ENCODE results near the gene WHRN.

Gene WHRN

DNA sequence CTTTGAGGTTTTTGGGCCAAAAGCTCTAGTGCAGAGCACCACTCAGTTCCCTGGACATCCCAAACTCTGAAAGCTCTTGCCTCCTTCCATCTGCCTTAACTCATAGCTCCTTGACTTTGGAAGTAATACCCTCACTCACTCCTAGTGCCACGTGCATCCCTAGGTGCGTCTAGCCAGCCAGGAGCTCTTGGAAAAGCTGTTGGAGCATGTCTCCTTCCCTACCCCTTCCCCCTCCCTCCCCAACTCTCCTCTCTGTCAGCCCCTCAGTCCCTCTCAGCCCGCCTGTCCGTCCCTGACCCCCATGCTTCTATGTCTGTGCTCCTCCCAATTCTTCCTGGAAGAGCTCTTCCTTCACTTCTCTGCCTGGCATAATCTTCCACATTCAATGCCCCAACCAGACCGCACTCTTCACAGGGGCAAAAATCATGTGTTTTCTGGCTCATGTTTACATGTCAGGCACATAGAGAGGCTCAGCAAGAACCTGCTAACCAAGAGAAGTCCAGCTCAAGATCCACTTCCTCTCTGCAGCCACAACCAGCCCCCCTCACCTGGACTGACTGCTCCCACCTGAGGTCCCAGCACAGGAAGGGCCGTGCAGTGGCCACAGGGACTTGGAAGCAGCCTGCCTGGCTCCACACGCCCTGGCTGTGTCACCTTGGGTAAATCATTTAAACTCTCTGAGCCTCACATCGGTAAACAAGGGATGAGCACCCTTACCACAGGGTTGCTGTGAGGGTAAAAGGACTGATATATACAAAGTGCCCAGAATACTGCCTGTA, 58.4 kb downstream of the WHRN start:
- DNase-seq, result no peak

DNA sequence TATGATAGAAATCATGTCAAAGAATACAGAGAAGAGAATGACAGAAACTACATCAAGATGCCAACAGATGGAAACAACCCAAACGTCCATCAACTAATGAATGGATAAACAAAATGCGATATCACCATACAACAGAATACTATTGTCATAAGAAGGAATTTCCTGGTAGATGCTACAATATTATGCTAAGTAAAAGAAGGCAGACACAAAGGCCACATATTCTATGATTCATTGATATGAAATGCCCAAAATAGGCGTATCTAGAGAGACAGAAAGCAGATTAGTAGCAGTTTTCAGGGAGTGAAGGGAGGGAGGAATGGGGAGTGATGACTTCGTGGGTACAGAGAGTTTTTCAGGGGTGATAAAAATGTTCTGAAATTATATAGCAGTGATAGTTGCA, 59.2 kb downstream of the WHRN start:
- DNase-seq, result no peak

DNA sequence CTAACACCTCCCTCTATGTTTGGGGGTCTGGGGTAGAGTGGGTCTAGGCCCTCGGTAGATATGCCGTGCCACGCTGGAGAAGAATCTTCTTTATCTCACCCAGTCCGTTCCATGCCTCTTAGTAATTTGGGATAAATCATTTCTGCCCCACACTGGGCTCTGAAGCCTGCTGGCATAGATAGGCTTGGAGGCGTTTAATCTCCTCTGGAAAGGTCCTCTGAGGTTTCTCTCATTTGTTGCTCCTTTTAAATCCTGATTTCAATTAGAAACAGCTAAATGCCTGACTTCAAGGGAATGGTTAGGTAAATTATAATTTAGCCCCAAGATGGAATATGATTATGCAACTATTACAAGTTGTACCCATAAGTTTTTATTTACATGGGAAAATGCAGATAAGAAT, 59.7 kb downstream of the WHRN start:
- DNase-seq, result no peak

DNA sequence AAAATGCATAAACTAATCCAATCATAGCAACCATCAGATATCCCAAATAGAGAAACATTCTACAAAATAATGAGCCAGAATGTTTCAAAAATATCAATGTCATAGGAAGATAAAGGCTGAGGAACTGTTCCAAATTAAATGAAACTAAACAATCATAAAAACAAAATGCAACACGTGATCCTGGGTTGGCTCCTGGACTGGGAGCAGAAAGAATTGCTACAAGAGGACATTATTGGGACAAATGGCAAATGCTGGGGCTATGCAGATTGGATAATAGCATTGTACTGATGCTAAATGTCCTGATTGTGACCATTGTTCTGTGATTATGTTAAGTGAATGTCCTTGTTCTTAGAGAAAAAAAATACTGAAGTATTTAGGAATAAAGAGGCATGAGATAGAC, 63.3 kb downstream of the WHRN start:
- no peak for DNase-seq

DNA sequence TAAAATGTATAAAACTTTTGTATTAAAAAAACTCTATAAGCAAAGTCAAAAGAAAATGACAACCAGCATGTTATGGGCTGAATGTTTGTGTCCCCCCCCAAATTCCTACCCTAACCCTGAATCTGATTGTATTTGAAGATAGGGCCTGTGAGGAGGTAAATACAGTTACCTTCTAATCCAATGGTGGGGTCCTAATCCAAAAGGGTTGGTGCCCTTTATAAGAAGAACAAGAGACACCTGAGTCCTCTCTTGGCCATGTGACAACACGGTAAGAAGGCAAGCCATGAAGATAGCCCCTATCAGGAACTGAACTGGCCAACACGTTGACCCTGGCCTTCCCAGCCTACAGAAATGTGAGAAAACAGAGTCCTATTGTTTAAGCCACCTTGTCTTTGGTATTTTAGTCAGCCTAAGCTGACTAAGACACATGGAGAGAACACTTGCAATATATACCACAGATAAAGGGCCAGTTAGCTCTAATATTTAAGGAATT, 67.8 kb downstream of the WHRN start:
- no peak for DNase-seq

DNA sequence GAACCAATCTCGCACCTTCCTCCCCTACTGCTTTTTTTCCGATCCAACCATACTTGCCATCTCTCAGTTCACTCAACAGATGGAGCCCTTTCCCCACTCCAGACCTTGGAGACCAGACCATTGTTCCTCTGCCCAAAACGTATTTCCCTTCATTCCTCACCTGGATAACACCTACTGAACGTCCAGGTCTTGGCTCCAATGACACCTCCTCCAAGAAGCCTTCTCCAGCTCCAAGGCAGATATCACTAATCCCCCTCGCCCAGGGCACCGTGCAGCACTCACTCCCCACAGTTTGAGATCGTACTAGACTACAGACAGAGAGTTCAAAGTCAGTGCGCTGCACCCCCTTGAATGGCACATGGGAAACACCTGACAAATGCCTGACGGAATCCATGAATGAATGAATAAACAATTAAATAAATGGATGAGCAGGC, 70.4 kb downstream of the WHRN start:
- DNase-seq, result peak in 1 of 2 donors; percentile 35

DNA sequence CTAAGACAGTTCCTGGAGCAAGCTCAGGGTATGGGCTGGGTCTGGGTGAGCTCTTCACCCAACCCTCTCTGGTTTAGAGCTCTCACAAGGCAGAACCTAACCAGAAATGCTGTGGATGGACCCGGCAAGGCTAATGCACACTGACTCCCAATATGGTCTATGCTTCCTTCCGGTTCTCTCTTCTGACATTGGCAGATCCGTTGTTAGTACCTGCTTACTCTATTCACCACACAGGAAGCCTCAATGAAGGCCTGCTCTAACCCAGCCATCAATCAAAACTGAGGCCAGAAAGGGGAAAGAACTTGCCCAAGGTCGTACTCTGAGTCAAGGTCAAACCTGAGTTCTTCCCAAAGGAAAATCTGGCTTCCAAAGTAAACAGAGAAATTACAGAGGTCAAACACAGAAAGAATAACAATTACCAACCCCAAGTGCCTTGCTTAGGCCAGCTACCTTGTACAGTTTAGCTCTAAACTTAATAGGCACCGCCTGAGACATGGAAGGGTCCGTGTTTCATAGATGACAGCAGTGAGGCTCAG, 71.5 kb downstream of the WHRN start:
- no peak for DNase-seq

DNA sequence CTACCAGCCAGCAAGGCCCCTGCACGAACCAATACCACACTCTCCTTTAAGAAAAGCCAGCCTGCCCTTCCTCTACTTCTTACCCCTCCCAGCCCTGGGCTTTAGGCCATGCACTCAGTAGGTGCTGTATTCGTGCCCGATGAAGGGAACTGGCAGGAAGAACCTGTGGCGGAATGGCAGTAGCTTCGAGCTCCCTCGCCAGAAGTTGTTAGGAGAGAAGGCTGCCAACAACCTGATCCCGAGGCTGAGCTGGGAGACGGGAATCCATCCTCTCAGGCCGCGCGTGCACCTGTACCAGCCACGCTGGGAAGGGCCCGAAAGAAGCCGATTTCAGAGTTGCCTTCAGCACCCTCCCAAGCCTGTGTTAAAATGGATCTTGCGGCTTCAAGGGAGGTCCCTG, 72.2 kb downstream of the WHRN start:
- DNase-seq, result no peak

- DNase-seq, result no peak
Measured at GRCh38 chr9:114432323-114433067, 72.8 kb downstream of the WHRN start.

- no peak for DNase-seq
Measured at GRCh38 chr9:114431770-114432169, 73.5 kb downstream of the WHRN start.

DNA sequence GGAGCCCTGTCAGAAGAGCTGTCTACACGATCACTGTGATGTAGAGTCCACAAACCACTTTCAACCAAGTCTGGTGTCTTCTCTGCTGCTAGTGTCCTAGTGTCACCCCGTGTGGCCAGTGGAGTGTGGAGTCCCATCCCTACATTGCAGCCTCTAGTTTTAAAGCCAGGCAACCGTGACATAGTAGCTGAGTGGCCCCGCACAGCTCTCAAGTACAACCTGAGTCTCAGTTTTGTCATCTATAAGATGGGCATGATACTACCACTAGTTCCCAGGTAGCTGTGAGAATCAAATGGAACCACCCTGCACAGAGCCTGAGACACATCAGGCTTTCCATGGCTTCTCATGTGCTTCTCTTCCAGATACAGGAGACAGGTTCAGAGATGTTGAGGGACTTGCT, 74.3 kb downstream of the WHRN start:
- DNase-seq, result no peak

DNA sequence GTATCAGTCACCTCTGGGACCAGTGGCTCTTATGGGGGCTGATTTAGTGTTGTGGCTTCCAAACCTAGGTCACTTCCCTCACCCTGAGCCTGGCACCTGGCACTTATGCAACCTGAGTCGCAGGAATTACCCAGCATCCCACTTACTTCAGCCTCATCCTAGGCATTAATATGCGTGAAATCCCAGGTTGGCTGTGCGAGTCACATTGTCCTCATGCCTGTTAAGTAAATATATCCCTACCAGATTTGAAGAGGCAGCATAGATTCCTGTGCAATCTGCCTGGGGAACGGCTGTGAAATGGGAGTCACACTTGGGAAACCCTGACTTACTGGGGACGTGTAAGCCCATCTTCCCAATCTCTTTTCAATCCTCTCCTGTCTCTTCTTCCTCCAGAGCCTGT, 74.8 kb downstream of the WHRN start:
- no peak for DNase-seq

DNA sequence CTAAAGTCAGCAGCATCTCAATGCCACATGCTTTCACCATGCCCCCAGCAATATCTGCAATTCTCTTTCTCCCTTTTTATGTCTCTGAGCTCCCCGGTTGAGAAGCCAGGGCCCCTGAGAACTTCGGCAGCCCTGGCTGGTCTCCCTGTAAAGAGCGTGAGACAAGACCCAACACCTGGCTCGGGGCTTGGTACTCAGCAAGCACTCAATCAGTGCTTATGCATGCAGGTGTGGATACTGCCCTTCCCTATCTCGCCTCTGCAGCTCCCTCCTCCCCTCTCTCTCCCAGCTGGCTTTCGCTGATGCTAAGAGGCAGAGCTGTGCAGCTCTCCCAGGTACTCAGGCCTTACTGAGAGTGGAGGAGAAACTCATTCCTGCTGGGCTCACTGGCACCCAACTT, 75.8 kb downstream of the WHRN start:
- no peak for DNase-seq

DNA sequence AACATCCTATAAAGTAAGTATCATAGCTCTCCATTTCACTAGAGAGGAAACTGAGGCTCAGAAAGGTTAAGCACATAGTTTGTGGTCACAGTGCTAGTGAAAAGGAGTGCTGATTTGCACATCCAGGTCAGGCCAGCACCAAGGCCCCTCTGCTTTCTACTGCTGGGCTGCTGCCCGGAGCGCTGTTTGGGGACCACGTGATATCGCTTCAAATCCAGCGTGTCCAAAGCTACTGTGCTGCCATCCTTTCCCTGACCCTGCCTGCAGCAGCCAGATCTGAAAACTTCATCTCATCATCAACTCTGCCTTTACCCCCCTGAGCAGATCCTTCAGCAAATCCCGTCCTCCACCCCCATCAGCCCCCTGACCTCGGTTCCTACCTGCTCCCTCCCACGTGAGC, 76.8 kb downstream of the WHRN start:
- no peak for DNase-seq

DNA sequence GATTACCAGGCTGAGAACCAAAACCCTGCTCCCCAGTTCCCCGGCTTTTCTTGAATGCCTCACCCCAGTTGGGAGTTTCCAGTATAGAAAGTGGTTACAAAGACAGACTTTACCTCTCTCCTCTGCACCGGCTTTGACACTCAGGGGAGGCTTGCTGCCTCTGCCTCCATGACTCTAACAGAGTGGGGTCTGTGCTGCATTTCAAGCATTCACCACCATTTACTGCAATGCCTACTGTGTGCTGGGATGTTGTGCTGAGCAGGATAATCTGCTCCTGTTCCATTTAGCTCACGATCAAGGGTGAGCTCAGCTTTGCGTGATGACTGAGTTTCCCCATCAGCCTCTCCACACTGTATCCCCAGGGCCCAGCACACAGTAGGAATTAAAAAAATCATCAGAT, 77.6 kb downstream of the WHRN start:
- DNase-seq, result no peak

GRCh38 chr9:114426046-114426948, 79.0 kb downstream of the WHRN start:
- no peak for DNase-seq

DNA sequence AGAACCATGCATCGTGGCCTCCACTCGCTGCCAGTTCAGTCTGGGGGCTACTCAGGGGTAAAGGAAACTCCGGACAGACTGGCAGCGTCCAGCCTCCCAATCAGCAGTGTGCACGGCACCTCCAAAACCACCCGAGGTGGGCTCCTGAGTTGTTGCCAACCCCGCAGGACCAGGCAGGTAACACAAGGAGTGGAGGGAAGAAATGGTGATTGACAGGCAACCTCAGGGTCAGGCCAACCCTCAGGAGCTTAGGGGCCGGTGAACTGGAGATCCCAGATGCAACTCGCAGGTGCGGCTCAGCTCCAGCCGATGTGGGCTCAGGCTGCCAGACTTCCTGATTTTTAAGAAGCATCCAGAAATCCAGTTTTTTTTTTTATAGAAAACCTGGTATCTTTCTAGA, 80.1 kb downstream of the WHRN start:
- DNase-seq, result no peak

DNA sequence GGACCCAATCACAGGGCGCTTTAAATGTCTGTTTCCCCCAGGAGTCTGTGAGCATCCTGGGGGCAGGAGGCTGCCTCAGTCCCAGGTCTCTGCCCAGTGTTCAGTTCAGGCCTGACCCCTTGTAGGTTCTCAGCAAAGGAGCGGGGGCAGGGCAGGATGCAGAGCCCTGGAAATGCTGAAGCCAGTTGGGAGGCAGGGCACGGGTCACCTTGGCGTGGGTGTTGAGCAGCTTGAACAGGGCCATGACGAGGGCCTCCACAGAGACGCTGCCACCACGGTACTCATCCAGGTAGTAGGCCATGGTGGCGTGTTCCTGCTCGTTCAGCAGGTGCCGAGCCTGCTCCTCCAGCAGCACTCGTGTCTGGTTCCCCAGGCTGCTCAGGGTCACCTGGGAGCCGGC, 81.1 kb downstream of the WHRN start:
- DNase-seq, result no peak

DNA sequence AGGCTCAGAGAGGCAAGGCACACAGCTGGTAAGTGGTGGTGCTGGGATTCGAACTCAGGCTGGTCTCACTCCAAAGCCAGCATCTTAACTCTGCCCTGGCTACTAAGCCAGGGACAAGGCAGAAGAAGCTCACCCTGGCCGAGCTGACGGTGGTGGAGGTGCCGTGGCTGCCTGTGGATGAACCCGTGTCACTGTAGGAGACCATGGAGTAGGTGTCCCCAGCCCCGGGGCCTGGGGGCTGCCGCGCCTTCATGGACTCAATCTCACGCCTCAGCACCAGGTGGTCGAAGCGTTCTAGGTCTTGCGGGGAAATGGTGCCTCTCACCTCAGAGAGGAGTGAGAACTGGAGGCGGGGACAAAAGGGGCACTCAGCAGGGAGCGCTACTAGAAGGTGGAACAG, 82.1 kb downstream of the WHRN start:
- DNase-seq, result no peak

GRCh38 chr9:114421147-114421546, 84.1 kb downstream of the WHRN start:
- no peak for DNase-seq

- no peak for DNase-seq
Measured at GRCh38 chr9:114419796-114420195, 85.5 kb downstream of the WHRN start.

DNA sequence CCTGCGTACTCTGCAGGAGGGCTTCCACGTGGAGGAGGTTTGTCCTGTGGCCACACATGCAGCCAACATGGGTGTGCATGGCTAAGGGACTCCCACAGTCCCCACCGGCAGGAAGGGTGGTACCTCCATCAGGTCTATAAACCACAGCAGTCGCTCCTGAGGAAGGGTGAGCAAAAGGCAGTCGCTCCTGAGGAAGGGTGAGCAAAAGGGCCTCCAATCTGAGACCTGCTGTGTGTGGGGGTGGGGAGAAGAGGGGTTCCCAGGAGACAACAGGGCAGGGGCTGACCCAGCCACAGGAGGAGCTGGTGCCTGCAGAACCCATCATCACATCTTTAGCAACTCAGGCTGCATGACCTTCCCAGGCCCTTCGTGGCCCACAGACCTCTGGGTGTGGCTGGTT, 87.2 kb downstream of the WHRN start:
- no peak for DNase-seq

DNA sequence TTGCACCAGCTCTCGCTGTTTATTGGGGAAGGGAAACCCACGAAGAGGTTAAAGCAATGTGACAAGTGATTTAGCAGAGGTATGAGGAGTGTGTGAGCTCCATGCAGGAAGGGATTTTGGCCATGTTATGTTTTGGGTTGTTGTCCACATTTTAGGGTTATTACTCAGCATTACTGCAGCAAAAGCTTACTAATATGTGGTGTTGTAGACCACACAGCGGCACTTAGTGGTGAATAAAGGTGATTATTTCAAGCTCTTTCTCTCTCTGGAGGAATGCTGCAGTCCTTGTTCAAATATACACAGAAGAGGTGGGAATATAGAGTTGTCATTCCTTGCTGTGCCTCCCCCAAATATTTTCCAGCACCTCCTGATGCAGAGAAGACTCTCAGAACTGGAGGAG, 87.8 kb downstream of the WHRN start:
- no peak for DNase-seq
